ENCODE results near the gene CFAP97D2. TPM values are rescaled to one million over a fixed set of nuclear protein-coding genes. Genes with fewer than 3 reads are reported as not detected.
"Not testable (repeated sequence)": the region's sequence is repeated elsewhere in the genome, so short reads cannot be mapped to it uniquely, and the experiment has no call there.

Gene CFAP97D2
- total RNA-seq, 1 donor from 2014 or later: not detected

DNA sequence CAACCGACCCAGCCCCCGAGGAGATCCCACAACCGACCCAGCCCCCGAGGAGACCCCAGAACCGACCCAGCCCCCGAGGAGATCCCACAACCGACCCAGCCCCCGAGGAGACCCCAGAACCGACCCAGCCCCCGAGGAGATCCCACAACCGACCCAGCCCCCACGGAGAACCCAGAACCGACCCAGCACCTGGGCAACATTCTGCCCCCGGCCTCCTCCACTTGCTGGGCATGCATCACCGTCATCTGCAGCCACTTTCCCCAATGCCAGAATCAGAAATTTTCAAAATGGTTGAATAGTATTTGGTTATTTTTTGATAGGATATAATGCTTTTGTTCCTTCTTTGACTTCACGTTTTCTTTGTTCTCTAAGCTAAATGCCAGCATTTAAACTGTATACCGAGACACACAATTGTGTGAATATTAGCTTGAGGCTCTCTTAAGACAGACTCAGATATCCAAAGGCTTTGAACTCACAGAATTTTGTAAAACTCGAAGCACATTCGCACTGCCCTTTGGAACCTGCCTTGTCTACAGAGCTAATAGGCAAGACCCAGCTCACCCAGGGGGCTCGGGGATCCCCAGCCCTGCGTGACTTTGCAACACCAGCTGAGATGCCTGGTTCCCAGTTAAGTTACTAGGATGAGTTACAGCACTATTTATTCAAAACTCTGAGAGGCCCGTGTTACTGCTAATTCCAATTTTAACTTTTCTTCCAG lies 31.1 kb upstream of the CFAP97D2 start:
- no peak for DNase-seq
- peaks cover 74% of the 10 kb centered on the region for H3K4me1 Mint-ChIP-seq
- peak overlapping the region; percentile 88 for H3K27ac Mint-ChIP-seq
- no peaks in the 10 kb centered on the region for H3K27me3 Mint-ChIP-seq
- H3K4me3 Mint-ChIP-seq: peak overlapping the region; percentile 77
- intact Hi-C loops (cut with micrococcal nuclease): loop anchor here (1.0 to 2.0 kb wide), 3 partner anchors 17 to 83 kb away; no protein-coding TSS in a partner anchor
- H3K9me3 Mint-ChIP-seq: no peaks in the 10 kb centered on the region
- H3K36me3 Mint-ChIP-seq (ENCODE audit: low read depth): peaks cover 2% of the 10 kb centered on the region

- H3K4me1 Mint-ChIP-seq: peaks cover 78% of the 10 kb centered on the region
- peak overlapping the region; percentile 77 for H3K4me3 Mint-ChIP-seq
- H3K9me3 Mint-ChIP-seq: peaks cover 1% of the 10 kb centered on the region
- H3K27me3 Mint-ChIP-seq: no peaks in the 10 kb centered on the region
- peak; percentile 97 for DNase-seq
- H3K36me3 Mint-ChIP-seq (ENCODE audit: low read depth): peaks cover 3% of the 10 kb centered on the region
- intact Hi-C loops (cut with micrococcal nuclease): loop anchor here (1.0 to 2.0 kb wide), 3 partner anchors 17 to 83 kb away; no protein-coding TSS in a partner anchor
- peak overlapping the region; percentile 88 for H3K27ac Mint-ChIP-seq
Measured at GRCh38 chr13:114148521-114148855, 30.6 kb upstream of the CFAP97D2 start.

- DNase-seq; H3K27me3 Mint-ChIP-seq; H3K9me3 Mint-ChIP-seq; H3K36me3 Mint-ChIP-seq (ENCODE audit: low read depth): not testable (repeated sequence)
- intact Hi-C loops (cut with micrococcal nuclease): loop anchor here (1.0 to 2.0 kb wide), 3 partner anchors 18 to 84 kb away; no protein-coding TSS in a partner anchor
- H3K4me1 Mint-ChIP-seq: peaks cover 79% of the 10 kb centered on the region
- peak overlapping the region; percentile 77 for H3K4me3 Mint-ChIP-seq
- H3K27ac Mint-ChIP-seq: peak overlapping the region; percentile 88
Measured at GRCh38 chr13:114148886-114149285, 30.2 kb upstream of the CFAP97D2 start.

- Mint-ChIP-seq H3K36me3 (ENCODE audit: low read depth) (peaks cover 7% of the 10 kb centered on the region), H3K4me1 (peaks cover 79% of the 10 kb centered on the region), H3K27ac (peak overlapping the region; percentile 88), H3K9me3 (peaks cover 9% of the 10 kb centered on the region), H3K4me3 (peak overlapping the region; percentile 77), H3K27me3 (no peaks in the 10 kb centered on the region)
- intact Hi-C loops (cut with micrococcal nuclease): loop anchor here (2.0 kb wide), 1 partner anchor 77 kb away; no protein-coding TSS in a partner anchor
- peak; percentile 61 for DNase-seq
Measured at GRCh38 chr13:114149774-114150740, 29.0 kb upstream of the CFAP97D2 start.

- Mint-ChIP-seq H3K4me3 (peak overlapping the region; percentile 53), H3K27ac (peak overlapping the region; percentile 46)
- intact Hi-C loops (cut with micrococcal nuclease): no loop called here
Measured at GRCh38 chr13:114151031-114151430, 28.0 kb upstream of the CFAP97D2 start.

GRCh38 chr13:114151565-114152284 lies 27.3 kb upstream of the CFAP97D2 start:
- peak; percentile 74 for DNase-seq
- peak overlapping the region; percentile 46 for H3K27ac Mint-ChIP-seq
- H3K36me3 Mint-ChIP-seq (ENCODE audit: low read depth): peaks cover 9% of the 10 kb centered on the region
- peaks cover 9% of the 10 kb centered on the region for H3K9me3 Mint-ChIP-seq
- intact Hi-C loops (cut with micrococcal nuclease): loop anchor here (2.0 kb wide), 1 partner anchor 41 kb away; no protein-coding TSS in a partner anchor
- peak overlapping the region; percentile 53 for H3K4me3 Mint-ChIP-seq
- H3K27me3 Mint-ChIP-seq: no peaks in the 10 kb centered on the region
- peaks cover 68% of the 10 kb centered on the region for H3K4me1 Mint-ChIP-seq

More at GRCh38 chr13:114151031-114151430, 28.0 kb upstream of the CFAP97D2 start:
- peak; percentile 64 for DNase-seq
- peaks cover 4% of the 10 kb centered on the region for H3K36me3 Mint-ChIP-seq (ENCODE audit: low read depth)
- H3K27me3 Mint-ChIP-seq: no peaks in the 10 kb centered on the region
- H3K4me1 Mint-ChIP-seq: peaks cover 70% of the 10 kb centered on the region
- H3K9me3 Mint-ChIP-seq: peaks cover 9% of the 10 kb centered on the region

DNA sequence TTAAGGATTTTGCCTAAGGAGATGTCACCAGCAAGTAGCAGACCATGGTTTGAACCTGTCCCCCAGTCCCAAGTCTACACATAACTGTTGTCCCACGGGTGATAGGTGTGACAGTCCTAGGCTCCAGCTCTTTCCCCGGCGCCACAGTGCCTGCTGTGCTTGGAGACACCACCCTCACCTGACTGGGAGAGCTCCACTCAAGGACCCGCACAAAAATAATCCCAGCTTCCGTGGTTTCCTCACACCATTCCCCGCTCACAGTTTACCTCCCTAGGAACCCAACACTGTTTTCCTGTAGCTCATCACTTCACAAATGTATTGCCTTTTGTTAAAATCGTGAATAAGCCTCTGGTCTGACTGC lies 26.8 kb upstream of the CFAP97D2 start:
- intact Hi-C loops (cut with micrococcal nuclease): loop anchor here (2.0 kb wide), 1 partner anchor 41 kb away; no protein-coding TSS in a partner anchor
- peak; percentile 57 for DNase-seq
- H3K9me3 Mint-ChIP-seq: peaks cover 9% of the 10 kb centered on the region
- no peak overlapping the region for H3K4me3 Mint-ChIP-seq
- no peaks in the 10 kb centered on the region for H3K27me3 Mint-ChIP-seq
- H3K4me1 Mint-ChIP-seq: peaks cover 67% of the 10 kb centered on the region
- H3K27ac Mint-ChIP-seq: no peak overlapping the region
- H3K36me3 Mint-ChIP-seq (ENCODE audit: low read depth): peaks cover 9% of the 10 kb centered on the region

DNA sequence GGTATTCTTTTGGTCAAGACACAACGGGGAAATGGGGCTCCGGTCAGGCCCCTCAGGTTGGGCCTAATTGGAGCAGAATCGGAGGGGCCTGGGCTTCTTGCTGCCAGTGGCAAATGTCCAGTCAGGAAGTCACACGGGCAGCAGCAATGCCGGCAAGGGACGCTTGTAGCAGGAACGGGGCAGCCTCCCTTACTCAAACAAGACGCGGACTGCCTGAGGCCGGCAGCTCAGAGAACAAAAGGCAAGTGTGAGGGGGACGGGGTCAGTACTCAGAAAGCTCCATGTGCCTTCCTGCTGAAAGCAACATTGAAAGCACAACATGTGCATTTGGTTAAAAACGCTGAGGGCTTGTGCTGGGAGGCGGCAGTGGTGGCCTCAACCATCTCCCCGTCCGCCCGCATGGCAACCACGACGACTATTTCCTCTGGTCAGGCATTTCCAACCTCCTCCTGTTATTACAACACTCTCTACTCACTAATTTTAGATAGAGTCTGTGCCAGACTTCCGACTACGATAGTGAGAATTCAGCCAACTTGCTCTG lies 26.2 kb upstream of the CFAP97D2 start:
- intact Hi-C loops (cut with micrococcal nuclease): loop anchor here (2.0 kb wide), 1 partner anchor 42 kb away; no protein-coding TSS in a partner anchor
- Mint-ChIP-seq H3K36me3 (ENCODE audit: low read depth) (peaks cover 9% of the 10 kb centered on the region), H3K27ac (no peak overlapping the region), H3K4me3 (no peak overlapping the region), H3K9me3 (peaks cover 9% of the 10 kb centered on the region), H3K27me3 (no peaks in the 10 kb centered on the region), H3K4me1 (peaks cover 69% of the 10 kb centered on the region)
- peak; percentile 56 for DNase-seq

- Mint-ChIP-seq H3K36me3 (ENCODE audit: low read depth) (peaks cover 9% of the 10 kb centered on the region), H3K9me3 (peaks cover 9% of the 10 kb centered on the region), H3K4me3 (peak overlapping the region; percentile 16), H3K27ac (peak overlapping the region; percentile 14), H3K27me3 (no peaks in the 10 kb centered on the region), H3K4me1 (peaks cover 67% of the 10 kb centered on the region)
- DNase-seq: peak; percentile 61
- intact Hi-C loops (cut with micrococcal nuclease): loop anchor here (2.0 kb wide), 1 partner anchor 43 kb away; no protein-coding TSS in a partner anchor
Measured at GRCh38 chr13:114153485-114154080, 25.5 kb upstream of the CFAP97D2 start.

GRCh38 chr13:114154476-114154875 lies 24.6 kb upstream of the CFAP97D2 start:
- peaks cover 61% of the 10 kb centered on the region for H3K4me1 Mint-ChIP-seq
- intact Hi-C loops (cut with micrococcal nuclease): no loop called here
- H3K27ac Mint-ChIP-seq: peak overlapping the region; percentile 56
- H3K9me3 Mint-ChIP-seq: peaks cover 9% of the 10 kb centered on the region
- peak overlapping the region; percentile 44 for H3K4me3 Mint-ChIP-seq
- H3K36me3 Mint-ChIP-seq (ENCODE audit: low read depth): peaks cover 13% of the 10 kb centered on the region
- DNase-seq: no peak
- peaks cover 6% of the 10 kb centered on the region for H3K27me3 Mint-ChIP-seq

- Mint-ChIP-seq H3K36me3 (ENCODE audit: low read depth) (peaks cover 16% of the 10 kb centered on the region), H3K9me3 (peaks cover 9% of the 10 kb centered on the region), H3K27ac (no peak overlapping the region), H3K27me3 (peaks cover 12% of the 10 kb centered on the region), H3K4me1 (peaks cover 61% of the 10 kb centered on the region), H3K4me3 (no peak overlapping the region)
- intact Hi-C loops (cut with micrococcal nuclease): no loop called here
- DNase-seq: no peak
Measured at GRCh38 chr13:114155320-114155719, 23.7 kb upstream of the CFAP97D2 start.

DNA sequence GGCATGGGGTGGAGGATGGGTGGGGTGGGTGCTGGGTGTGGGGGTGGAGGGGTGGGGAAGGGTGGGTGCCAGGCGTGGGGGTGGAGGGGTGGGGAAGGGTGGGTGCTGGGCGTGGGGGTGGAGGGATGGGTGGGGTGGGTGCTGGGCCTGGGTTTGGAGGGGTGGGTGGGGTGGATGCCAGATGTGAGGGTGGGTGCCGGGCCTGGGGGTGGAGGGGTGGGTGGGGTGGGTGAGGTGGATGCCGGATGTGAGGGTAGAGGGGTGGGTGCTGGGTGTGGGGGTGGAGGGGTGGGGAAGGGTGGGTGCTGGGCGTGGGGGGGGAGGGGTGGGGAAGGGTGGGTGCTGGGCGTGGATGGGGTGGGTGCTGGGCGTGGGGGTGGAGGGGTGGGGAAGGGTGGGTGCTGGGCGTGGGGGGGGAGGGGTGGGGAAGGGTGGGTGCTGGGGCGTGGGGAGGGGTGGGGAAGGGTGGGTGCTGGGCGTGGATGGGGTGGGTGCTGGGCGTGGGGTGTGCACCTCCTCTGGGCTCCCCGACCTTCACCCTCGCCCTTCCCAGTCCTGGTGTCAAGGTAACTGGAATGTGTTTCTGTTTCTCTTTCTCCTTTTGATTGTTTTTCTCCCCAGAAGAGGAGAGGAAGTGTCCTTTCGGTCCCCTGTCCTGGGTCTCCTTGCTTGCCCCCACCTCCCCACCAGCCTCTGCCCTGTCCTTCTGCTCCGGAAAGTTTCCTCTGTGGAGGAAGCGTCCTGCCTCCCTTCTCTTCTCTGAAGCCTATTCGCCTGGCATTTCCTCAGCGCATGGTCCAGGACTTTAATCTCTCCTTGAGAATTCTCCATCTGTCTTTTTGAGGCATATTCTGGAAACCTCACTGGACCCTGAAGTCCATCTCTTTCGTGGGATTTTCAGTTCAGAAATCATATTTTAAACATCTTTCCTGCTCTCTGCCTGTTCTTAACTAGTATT lies 22.9 kb upstream of the CFAP97D2 start:
- peaks cover 18% of the 10 kb centered on the region for H3K27me3 Mint-ChIP-seq
- peaks cover 17% of the 10 kb centered on the region for H3K36me3 Mint-ChIP-seq (ENCODE audit: low read depth)
- H3K9me3 Mint-ChIP-seq: peaks cover 9% of the 10 kb centered on the region
- intact Hi-C loops (cut with micrococcal nuclease): no loop called here
- peak overlapping the region; percentile 87 for H3K27ac Mint-ChIP-seq
- H3K4me1 Mint-ChIP-seq: peaks cover 59% of the 10 kb centered on the region
- peak overlapping the region; percentile 61 for H3K4me3 Mint-ChIP-seq
- peak; percentile 79 for DNase-seq

Data from activated CD4-positive, alpha-beta T cell treated with anti-CD3 and anti-CD28 coated beads, Interleukin-2, amount 10 ng/mL, durations not matched to agents 24 days and 14 days (primary cell).